ENCODE measurements around the gene TMEM167A.

TMEM167A gene

GRCh38 chr5:83115816-83116215 is 38.6 kb upstream of the TMEM167A start:
- H3K4me3 ChIP-seq (ENCODE audit: control insufficient read depth, low read depth, low read length) = no peak overlapping the region
- no peak for DNase-seq (ENCODE audit: low read depth)
- TF ChIP-seq, protein P1, sequence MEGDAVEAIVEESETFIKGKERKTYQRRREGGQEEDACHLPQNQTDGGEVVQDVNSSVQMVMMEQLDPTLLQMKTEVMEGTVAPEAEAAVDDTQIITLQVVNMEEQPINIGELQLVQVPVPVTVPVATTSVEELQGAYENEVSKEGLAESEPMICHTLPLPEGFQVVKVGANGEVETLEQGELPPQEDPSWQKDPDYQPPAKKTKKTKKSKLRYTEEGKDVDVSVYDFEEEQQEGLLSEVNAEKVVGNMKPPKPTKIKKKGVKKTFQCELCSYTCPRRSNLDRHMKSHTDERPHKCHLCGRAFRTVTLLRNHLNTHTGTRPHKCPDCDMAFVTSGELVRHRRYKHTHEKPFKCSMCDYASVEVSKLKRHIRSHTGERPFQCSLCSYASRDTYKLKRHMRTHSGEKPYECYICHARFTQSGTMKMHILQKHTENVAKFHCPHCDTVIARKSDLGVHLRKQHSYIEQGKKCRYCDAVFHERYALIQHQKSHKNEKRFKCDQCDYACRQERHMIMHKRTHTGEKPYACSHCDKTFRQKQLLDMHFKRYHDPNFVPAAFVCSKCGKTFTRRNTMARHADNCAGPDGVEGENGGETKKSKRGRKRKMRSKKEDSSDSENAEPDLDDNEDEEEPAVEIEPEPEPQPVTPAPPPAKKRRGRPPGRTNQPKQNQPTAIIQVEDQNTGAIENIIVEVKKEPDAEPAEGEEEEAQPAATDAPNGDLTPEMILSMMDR (IDR thresholded peaks at IDR 0.05; ENCODE audit: control insufficient read depth, insufficient read depth, low read depth, low read length, missing control alignments) = no peak

GRCh38 chr5:83109380-83109779 is 32.2 kb upstream of the TMEM167A start:
- no peak for DNase-seq (ENCODE audit: low read depth)
- TF ChIP-seq, protein P1 (IDR thresholded peaks at IDR 0.05; ENCODE audit: control insufficient read depth, insufficient read depth, low read depth, low read length, missing control alignments) = no peak
- no peak overlapping the region for H3K4me3 ChIP-seq (ENCODE audit: control insufficient read depth, low read depth, low read length)

- TF ChIP-seq, protein P1 (IDR thresholded peaks at IDR 0.05; ENCODE audit: control insufficient read depth, insufficient read depth, low read depth, low read length, missing control alignments) = no peak
- no peak overlapping the region for H3K4me3 ChIP-seq (ENCODE audit: control insufficient read depth, low read depth, low read length)
- no peak for DNase-seq (ENCODE audit: low read depth)
These were observed 30.7 kb upstream of the TMEM167A start for GRCh38 chr5:83107692-83108420.

- TF ChIP-seq, protein P1 (IDR thresholded peaks at IDR 0.05; ENCODE audit: control insufficient read depth, insufficient read depth, low read depth, low read length, missing control alignments) = no peak
- H3K4me3 ChIP-seq (ENCODE audit: control insufficient read depth, low read depth, low read length) = no peak overlapping the region
- no peak for DNase-seq (ENCODE audit: low read depth)
These were observed 26.8 kb upstream of the TMEM167A start for GRCh38 chr5:83104021-83104420.

DNA sequence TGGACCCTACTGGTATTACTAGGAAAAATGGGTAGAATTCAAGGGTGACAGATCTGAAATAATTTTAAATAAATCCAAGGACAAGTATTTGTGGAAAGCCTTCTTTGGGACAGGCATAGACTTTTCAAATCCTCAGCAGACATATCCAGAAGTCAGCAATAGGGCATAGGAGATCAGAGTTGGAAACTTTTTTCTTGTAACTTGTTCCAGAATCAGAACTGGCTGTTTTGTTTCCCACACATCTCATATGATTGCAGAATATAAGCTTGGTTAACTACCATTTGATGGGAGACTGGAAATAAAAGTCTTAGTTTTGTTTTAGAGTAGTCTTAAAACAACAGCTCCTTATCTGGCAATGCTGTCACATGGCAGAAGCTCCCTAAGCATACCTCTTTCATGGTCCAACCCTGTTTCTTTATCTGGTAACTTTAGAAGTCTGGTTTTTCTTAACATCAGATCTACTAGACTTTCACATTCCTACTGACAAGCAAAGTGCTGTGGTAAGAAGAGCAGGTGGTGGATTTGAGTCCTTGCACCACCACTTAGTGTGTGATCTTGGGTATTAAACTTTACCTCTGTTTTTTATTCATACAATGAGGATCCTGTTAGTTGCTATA is 25.3 kb upstream of the TMEM167A start:
- TF ChIP-seq, protein P1 (IDR thresholded peaks at IDR 0.05; ENCODE audit: control insufficient read depth, insufficient read depth, low read depth, low read length, missing control alignments) = no peak
- DNase-seq (ENCODE audit: low read depth) = no peak
- H3K4me3 ChIP-seq (ENCODE audit: control insufficient read depth, low read depth, low read length) = no peak overlapping the region

- TF ChIP-seq, protein P1 (IDR thresholded peaks at IDR 0.05; ENCODE audit: control insufficient read depth, insufficient read depth, low read depth, low read length, missing control alignments) = no peak
- no peak for DNase-seq (ENCODE audit: low read depth)
- no peak overlapping the region for H3K4me3 ChIP-seq (ENCODE audit: control insufficient read depth, low read depth, low read length)
These were observed 24.3 kb upstream of the TMEM167A start for GRCh38 chr5:83101514-83101913.

Measured in AG09309 (cell line).